Stimulated activated memory B cell treated with anti-CD40 and anti-IgM and Interleukin-4, amounts not matched to agents 10 μg/mL and 1 μg/mL and 100 μg/mL, for 72 hours (primary cell): Measurements from ENCODE around the gene CCT5.
"Not testable (repeated sequence)": the region's sequence is repeated elsewhere in the genome, so short reads cannot be mapped to it uniquely, and the experiment has no call there.

Source experiments
- ATAC-seq: fragments of 150-1000 bp; cut with Tn5 transposase; 2 replicates; pipeline ENCODE4 v1.10.0; 2021
- H3K27ac Mint-ChIP-seq: one replicate; pipeline ENCODE4 v1.8.0; 2022; ENCODE audit warnings: mild to moderate bottlenecking, mixed read lengths
- H3K27me3 Mint-ChIP-seq: one replicate; pipeline ENCODE4 v1.8.0; 2022; ENCODE audit warnings: mixed read lengths
- H3K36me3 Mint-ChIP-seq: one replicate; pipeline ENCODE4 v1.8.0; 2022; ENCODE audit warnings: mixed read lengths
- H3K4me1 Mint-ChIP-seq: one replicate; pipeline ENCODE4 v1.8.0; 2022; ENCODE audit warnings: mixed read lengths
- H3K4me3 Mint-ChIP-seq: one replicate; pipeline ENCODE4 v1.8.0; 2022; ENCODE audit warnings: mild to moderate bottlenecking, moderate library complexity, mixed read lengths
- H3K9me3 Mint-ChIP-seq: one replicate; pipeline ENCODE4 v1.8.0; 2022; ENCODE audit warnings: mixed read lengths

The CCT5 gene

GRCh38 chr5:10279925-10280720 is 30.0 kb downstream of the CCT5 start:
- ATAC-seq = no peak
- H3K4me1 Mint-ChIP-seq = peaks cover 7% of the 10 kb centered on the region
- no peak overlapping the region for H3K4me3 Mint-ChIP-seq
- H3K36me3 Mint-ChIP-seq = no peaks in the 10 kb centered on the region
- H3K9me3 Mint-ChIP-seq = no peaks in the 10 kb centered on the region
- H3K27me3 Mint-ChIP-seq = no peaks in the 10 kb centered on the region
- no peak overlapping the region for H3K27ac Mint-ChIP-seq

- H3K4me1 Mint-ChIP-seq = peaks cover 14% of the 10 kb centered on the region
- no peaks in the 10 kb centered on the region for H3K9me3 Mint-ChIP-seq
- H3K36me3 Mint-ChIP-seq = no peaks in the 10 kb centered on the region
- no peak overlapping the region for H3K27ac Mint-ChIP-seq
- peaks cover 8% of the 10 kb centered on the region for H3K27me3 Mint-ChIP-seq
- H3K4me3 Mint-ChIP-seq = no peak overlapping the region
- peak; percentile 94 for ATAC-seq
These were observed 34.0 kb downstream of the CCT5 start for GRCh38 chr5:10283927-10284635.

GRCh38 chr5:10285362-10285761 is 35.3 kb downstream of the CCT5 start:
- peaks cover 14% of the 10 kb centered on the region for H3K4me1 Mint-ChIP-seq
- not testable (repeated sequence) for H3K36me3 Mint-ChIP-seq, ATAC-seq, H3K27ac Mint-ChIP-seq, H3K27me3 Mint-ChIP-seq, H3K4me3 Mint-ChIP-seq, H3K9me3 Mint-ChIP-seq

- Mint-ChIP-seq H3K4me3 (no peak overlapping the region), H3K4me1 (peaks cover 14% of the 10 kb centered on the region), H3K27me3 (peaks cover 18% of the 10 kb centered on the region), H3K36me3 (no peaks in the 10 kb centered on the region), H3K9me3 (no peaks in the 10 kb centered on the region), H3K27ac (no peak overlapping the region)
- ATAC-seq = no peak
These were observed 36.2 kb downstream of the CCT5 start for GRCh38 chr5:10286162-10286861.

GRCh38 chr5:10286862-10287227 is 36.8 kb downstream of the CCT5 start:
- no peak overlapping the region for H3K27ac Mint-ChIP-seq
- peaks cover 14% of the 10 kb centered on the region for H3K4me1 Mint-ChIP-seq
- peaks cover 20% of the 10 kb centered on the region for H3K27me3 Mint-ChIP-seq
- H3K36me3 Mint-ChIP-seq = no peaks in the 10 kb centered on the region
- H3K4me3 Mint-ChIP-seq = no peak overlapping the region
- no peaks in the 10 kb centered on the region for H3K9me3 Mint-ChIP-seq
- no peak for ATAC-seq

GRCh38 chr5:10288592-10289219 is 38.6 kb downstream of the CCT5 start:
- Mint-ChIP-seq H3K27me3 (peaks cover 28% of the 10 kb centered on the region), H3K27ac (no peak overlapping the region), H3K4me1 (peaks cover 10% of the 10 kb centered on the region), H3K4me3 (no peak overlapping the region), H3K36me3 (peaks cover 3% of the 10 kb centered on the region), H3K9me3 (peaks cover 2% of the 10 kb centered on the region)
- ATAC-seq = peak; percentile 58

GRCh38 chr5:10289353-10289752 is 39.3 kb downstream of the CCT5 start:
- ATAC-seq = no peak
- peaks cover 35% of the 10 kb centered on the region for H3K27me3 Mint-ChIP-seq
- H3K36me3 Mint-ChIP-seq = peaks cover 6% of the 10 kb centered on the region
- H3K9me3 Mint-ChIP-seq = peaks cover 4% of the 10 kb centered on the region
- no peak overlapping the region for H3K4me3 Mint-ChIP-seq
- H3K4me1 Mint-ChIP-seq = peaks cover 7% of the 10 kb centered on the region
- H3K27ac Mint-ChIP-seq = no peak overlapping the region

- ATAC-seq = no peak
- Mint-ChIP-seq H3K9me3 (peaks cover 4% of the 10 kb centered on the region), H3K4me3 (no peak overlapping the region), H3K27me3 (peaks cover 35% of the 10 kb centered on the region), H3K36me3 (peaks cover 6% of the 10 kb centered on the region), H3K27ac (no peak overlapping the region), H3K4me1 (peaks cover 7% of the 10 kb centered on the region)
These were observed 39.9 kb downstream of the CCT5 start for GRCh38 chr5:10289991-10290390.

- Mint-ChIP-seq H3K36me3 (peaks cover 6% of the 10 kb centered on the region), H3K9me3 (peaks cover 4% of the 10 kb centered on the region), H3K27me3 (peaks cover 35% of the 10 kb centered on the region), H3K4me1 (peaks cover 7% of the 10 kb centered on the region), H3K27ac (no peak overlapping the region), H3K4me3 (no peak overlapping the region)
- ATAC-seq = no peak
These were observed 40.4 kb downstream of the CCT5 start for GRCh38 chr5:10290438-10290837.

GRCh38 chr5:10291692-10292339 is 41.7 kb downstream of the CCT5 start:
- H3K27ac Mint-ChIP-seq = no peak overlapping the region
- H3K4me3 Mint-ChIP-seq = no peak overlapping the region
- peaks cover 35% of the 10 kb centered on the region for H3K27me3 Mint-ChIP-seq
- peaks cover 4% of the 10 kb centered on the region for H3K9me3 Mint-ChIP-seq
- peaks cover 6% of the 10 kb centered on the region for H3K36me3 Mint-ChIP-seq
- ATAC-seq = no peak
- H3K4me1 Mint-ChIP-seq = peaks cover 7% of the 10 kb centered on the region

- no peaks in the 10 kb centered on the region for H3K4me1 Mint-ChIP-seq
- peaks cover 46% of the 10 kb centered on the region for H3K27me3 Mint-ChIP-seq
- no peak overlapping the region for H3K27ac Mint-ChIP-seq
- peaks cover 6% of the 10 kb centered on the region for H3K36me3 Mint-ChIP-seq
- H3K9me3 Mint-ChIP-seq = peaks cover 4% of the 10 kb centered on the region
- no peak overlapping the region for H3K4me3 Mint-ChIP-seq
- no peak for ATAC-seq
These were observed 44.0 kb downstream of the CCT5 start for GRCh38 chr5:10293907-10294662.

- ATAC-seq = no peak
- no peak overlapping the region for H3K4me3 Mint-ChIP-seq
- no peak overlapping the region for H3K27ac Mint-ChIP-seq
- H3K4me1 Mint-ChIP-seq = no peaks in the 10 kb centered on the region
- H3K9me3 Mint-ChIP-seq = peaks cover 4% of the 10 kb centered on the region
- peaks cover 42% of the 10 kb centered on the region for H3K27me3 Mint-ChIP-seq
- H3K36me3 Mint-ChIP-seq = peaks cover 6% of the 10 kb centered on the region
These were observed 45.7 kb downstream of the CCT5 start for GRCh38 chr5:10295619-10296326.

- no peak overlapping the region for H3K4me3 Mint-ChIP-seq
- no peaks in the 10 kb centered on the region for H3K4me1 Mint-ChIP-seq
- H3K9me3 Mint-ChIP-seq = peaks cover 4% of the 10 kb centered on the region
- peaks cover 35% of the 10 kb centered on the region for H3K27me3 Mint-ChIP-seq
- peaks cover 6% of the 10 kb centered on the region for H3K36me3 Mint-ChIP-seq
- ATAC-seq = no peak
- H3K27ac Mint-ChIP-seq = no peak overlapping the region
These were observed 47.6 kb downstream of the CCT5 start for GRCh38 chr5:10297646-10298204.
